GM15510 (cell line): ENCODE measurements around the gene SYT6.

Source experiments
- POLR2A ChIP-seq: IDR thresholded peaks from 3 replicates; pipeline ENCODE4 v1.6.1; 2011; ENCODE audit warnings: borderline replicate concordance; ENCODE audit not compliant: insufficient read length; ENCODE audit errors: extremely low read depth

Gene SYT6

DNA sequence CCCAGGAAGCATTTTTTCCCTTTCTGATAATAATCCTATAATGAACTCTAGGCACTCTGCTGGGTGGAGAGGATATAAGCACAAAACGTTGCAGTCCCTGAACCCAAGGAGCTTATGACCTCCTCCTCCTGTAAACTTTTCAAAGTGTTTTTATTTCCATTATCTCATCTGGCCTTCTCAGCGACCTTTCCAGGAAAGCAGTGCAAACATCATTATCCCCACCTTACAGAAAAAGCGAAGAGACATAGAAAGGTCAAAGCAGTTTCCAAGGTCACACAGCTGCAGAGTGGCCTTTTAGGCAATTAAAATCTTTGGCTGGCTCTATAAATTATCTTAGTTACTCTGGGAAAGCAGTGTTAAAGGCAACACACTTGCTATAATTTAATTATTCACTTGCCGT, 110.6 kb downstream of the SYT6 start:
- TF ChIP-seq POLR2A = no peak

- TF ChIP-seq POLR2A = no peak
Observed at GRCh38 chr1:114040273-114041015, 113.2 kb downstream of the SYT6 start.
